ENCODE results near the gene CETP.

- TF ChIP-seq, protein P1, sequence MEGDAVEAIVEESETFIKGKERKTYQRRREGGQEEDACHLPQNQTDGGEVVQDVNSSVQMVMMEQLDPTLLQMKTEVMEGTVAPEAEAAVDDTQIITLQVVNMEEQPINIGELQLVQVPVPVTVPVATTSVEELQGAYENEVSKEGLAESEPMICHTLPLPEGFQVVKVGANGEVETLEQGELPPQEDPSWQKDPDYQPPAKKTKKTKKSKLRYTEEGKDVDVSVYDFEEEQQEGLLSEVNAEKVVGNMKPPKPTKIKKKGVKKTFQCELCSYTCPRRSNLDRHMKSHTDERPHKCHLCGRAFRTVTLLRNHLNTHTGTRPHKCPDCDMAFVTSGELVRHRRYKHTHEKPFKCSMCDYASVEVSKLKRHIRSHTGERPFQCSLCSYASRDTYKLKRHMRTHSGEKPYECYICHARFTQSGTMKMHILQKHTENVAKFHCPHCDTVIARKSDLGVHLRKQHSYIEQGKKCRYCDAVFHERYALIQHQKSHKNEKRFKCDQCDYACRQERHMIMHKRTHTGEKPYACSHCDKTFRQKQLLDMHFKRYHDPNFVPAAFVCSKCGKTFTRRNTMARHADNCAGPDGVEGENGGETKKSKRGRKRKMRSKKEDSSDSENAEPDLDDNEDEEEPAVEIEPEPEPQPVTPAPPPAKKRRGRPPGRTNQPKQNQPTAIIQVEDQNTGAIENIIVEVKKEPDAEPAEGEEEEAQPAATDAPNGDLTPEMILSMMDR (conservative IDR thresholded peaks at IDR 0.05; ENCODE audit: low read depth, low read length), result no peak
- TF ChIP-seq EZH2 (IDR thresholded peaks at IDR 0.05; ENCODE audit: low read length, unreplicated experiment) (no peak), EZH2phosphoT487 (IDR thresholded peaks at IDR 0.05; ENCODE audit: borderline replicate concordance, low read length) (no peak)
Observed at GRCh38 chr16:56912746-56913708, 48.7 kb upstream of the CETP start.

Data from PC-3 (cell line).